SH-SY5Y (cell line): ENCODE data around the gene COL9A3.

Experiments used
- GATA2 ChIP-seq: IDR thresholded peaks from 2 replicates; pipeline ENCODE4 v1.6.1; 2011; ENCODE audit warnings: mild to moderate bottlenecking, low read depth, low read length
- GATA3 ChIP-seq: IDR thresholded peaks from 2 replicates; pipeline ENCODE4 v1.6.1; 2011; ENCODE audit warnings: low read depth, mild to moderate bottlenecking, low read length, moderate library complexity

Gene COL9A3

DNA sequence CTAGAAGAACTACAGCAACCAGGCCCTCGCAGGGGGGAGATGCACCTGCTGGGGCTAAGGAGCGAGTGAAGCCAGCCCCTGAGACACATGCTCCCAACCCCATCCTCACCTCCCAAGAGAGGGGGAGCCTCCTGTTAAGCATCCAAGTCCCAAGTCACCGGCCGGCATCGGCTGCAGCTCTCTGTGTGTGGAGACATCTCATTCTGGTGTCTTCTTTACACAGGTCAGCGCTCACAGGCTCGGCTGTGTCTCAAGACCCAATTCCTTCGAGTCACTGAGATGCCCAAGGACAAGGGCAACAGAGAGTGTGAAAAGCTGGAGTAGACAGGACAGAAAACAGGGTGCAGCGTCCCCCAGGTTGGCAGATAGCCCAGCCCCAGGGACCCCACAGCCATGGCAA, 41.6 kb upstream of the COL9A3 start:
- TF ChIP-seq GATA2 (no peak), GATA3 (no peak)

- no peak for TF ChIP-seq GATA2
- TF ChIP-seq GATA3 = no peak
Observed at GRCh38 chr20:62776035-62776691, 40.7 kb upstream of the COL9A3 start.

DNA sequence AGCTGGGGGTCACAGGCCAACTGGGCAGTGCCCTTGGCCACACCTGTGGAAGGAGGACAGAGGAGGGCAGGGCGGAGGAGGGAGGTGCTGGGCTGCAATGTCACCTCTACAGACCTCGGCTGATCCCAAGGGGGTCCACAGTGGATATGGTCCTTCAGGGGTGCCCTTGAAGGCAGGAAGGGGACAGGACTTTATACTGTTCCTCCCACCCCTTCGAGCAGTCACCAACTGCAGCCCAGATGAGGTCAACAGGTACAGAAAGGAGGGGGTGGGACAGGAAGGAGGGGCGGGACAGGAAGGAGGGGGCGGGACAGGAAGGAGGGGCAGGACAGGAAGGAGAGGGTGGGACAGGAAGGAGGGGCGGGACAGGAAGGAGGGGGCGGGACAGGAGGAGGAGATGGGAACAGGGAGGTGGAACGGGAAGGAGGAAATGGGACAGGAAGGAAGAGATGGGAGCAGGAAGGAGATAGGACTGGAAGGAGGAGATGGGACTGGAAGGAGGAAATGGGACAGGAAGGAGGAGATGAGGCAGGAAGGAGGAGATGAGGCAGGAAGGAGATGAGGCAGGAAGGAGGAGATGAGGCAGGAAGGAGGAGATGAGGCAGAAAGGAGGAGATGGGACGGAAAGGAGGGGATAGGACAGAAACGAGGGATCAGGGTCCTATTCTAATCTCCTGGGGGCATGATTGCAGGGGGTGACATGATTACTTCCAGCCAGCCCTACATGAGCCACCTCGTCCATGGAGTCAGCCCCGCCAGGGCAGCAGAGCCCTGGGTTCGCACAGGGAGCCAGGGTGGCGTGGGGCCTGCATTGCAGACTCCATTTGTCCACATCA, 39.9 kb upstream of the COL9A3 start:
- no peak for TF ChIP-seq GATA2
- TF ChIP-seq GATA3 = no peak

DNA sequence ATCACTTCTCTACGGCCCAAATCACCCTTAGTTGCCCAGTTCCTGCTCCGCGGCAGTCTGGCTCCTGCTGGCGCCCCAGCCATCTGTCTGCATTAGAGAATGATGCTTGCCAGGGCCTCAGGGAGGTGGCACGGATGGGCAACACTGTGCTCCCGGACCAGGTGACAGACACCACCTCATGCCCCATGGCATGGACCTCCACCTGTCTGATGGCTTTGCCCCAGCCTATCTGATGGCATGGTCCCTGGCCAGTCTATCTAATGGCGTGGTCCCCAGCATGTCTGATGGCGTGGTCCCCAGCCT, 39.4 kb upstream of the COL9A3 start:
- TF ChIP-seq GATA2 (no peak), GATA3 (no peak)

DNA sequence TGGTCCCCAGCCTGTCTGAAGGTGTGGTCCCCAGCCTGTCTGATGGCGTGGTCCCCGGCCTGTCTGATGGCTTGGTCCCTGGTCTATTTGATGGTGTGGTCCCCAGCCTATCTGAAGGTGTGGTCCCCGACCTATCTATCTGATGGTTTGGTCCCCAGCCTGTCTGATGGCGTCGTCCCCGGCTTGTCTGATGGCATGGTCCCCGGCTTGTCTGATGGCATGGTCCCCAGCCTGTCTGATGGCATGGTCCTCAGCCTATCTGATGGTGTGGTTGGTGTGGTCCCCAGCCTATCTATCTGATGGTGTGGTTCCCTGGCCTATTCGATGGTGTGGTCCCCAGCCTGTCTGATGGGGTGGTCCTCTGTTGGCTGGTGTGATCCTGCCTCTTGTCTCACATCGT, 38.8 kb upstream of the COL9A3 start:
- TF ChIP-seq GATA2 (no peak), GATA3 (no peak)

DNA sequence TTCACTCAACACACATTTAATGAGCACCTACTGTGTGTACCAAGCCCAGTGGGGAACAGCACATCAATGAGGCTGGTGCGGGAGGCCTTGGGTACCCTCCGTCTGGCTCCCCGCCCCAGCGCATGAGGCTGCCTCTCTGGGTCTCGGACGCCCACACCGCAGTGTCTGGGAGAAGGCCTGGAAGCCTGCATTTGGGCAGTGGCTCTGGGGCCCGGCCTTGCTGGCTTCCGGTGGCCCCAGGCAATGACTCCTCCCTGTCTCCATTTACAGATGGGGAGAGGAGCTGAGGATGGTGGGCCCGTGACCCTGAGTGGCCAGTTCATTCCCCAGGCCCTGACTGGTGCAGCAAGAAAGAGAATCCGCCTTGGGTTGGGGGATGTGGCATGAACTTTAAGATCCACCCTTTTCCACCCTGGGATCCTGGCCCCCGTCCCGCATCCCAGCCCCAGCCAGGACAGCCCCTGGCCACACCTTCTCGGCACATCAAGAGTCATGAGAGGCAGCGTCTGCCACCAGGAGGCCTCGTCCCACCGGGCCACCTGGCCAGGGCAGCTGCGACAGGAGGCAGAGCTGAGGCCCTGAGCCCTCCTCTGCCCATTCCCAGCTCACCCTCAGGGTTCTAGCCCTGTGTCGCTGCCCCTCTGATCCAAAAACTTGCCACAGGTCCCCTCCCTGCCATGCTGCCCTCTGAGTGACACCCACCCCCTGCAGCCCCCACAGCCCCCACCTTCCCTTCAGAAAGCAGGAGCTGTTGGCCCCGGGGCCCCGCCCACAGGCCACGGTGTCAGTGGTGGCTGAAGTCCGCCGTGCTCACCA, 38.0 kb upstream of the COL9A3 start:
- TF ChIP-seq GATA2 (no peak), GATA3 (no peak)

- TF ChIP-seq GATA2 = no peak
- TF ChIP-seq GATA3 = no peak
Observed at GRCh38 chr20:62779417-62779685, 37.5 kb upstream of the COL9A3 start.

- TF ChIP-seq GATA2 = no peak
- TF ChIP-seq GATA3 = no peak
Observed at GRCh38 chr20:62780204-62780603, 36.6 kb upstream of the COL9A3 start.

DNA sequence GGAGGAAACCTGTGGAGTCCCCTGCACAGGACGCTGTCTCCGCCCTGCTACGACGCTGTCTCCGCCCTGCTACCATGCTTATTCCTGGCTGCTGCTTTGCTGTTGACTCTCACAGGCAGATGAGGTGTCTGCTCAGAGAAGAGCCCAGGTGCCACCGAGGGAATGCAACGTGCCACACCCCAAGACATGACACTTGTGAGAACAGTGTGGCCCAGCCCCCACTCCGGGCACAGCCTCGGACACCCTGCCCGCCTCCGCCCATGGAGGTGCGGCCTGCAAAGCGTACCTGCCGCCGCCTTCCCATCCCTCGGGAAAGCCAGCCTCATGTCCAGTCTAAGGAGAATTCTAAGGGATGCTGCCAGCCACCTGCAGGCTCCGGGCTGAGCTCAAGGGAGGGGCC, 36.2 kb upstream of the COL9A3 start:
- TF ChIP-seq GATA3 (no peak), GATA2 (no peak)

DNA sequence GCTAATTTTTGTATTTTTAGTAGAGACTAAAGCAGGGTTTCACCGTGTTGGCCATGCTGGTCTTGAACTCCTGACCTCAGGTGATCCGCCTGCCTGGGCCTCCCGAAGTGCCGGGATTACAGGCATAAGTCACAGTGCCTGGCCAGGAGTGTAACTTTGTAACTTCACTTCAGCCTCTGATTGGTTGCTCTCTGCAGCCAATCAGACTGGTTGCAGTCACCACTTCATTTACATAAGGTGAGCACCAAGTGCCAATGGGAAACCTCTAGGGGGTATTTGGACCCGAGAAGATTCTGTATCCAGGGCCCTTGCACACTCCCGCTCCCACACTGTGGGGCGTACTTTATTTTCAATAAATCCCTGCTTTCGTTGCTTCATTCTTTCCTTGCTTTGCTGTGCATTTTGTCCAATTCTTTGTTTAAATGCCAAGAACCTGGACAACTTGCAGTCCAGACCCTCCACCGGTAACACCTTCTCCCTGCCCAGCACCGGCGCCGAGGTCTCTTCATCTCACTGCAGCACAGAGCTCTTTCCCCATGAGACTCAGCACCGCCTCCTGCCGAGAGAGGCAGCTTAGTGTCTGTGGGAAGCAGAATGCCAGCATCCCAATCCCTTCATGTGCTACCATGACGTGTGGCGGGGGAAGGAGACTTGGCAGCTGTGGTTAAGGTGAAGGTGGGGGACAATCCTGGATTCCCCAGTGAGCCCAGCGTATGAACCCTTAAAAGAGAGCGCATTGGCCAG, 34.5 kb upstream of the COL9A3 start:
- TF ChIP-seq GATA2 (no peak), GATA3 (no peak)

DNA sequence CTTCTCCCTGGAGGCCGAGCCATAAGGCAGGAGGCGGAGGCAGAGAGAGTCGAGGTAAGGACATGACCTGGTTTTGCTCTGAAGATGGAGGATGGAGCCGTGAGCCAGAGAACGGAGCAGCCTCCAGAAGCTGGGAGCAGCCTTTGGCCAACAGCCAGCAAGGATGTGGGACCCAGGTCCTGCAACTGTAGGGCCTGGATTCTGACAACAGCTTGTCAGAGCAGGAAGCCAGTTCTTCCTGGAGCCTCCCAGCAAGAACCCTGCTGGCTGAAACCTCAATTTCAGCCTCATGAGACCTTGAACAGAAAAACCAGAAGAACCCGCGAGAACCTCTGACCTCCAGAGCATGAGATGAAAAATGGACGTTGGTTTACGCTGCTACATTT, 34.0 kb upstream of the COL9A3 start:
- TF ChIP-seq GATA3 (no peak), GATA2 (no peak)

DNA sequence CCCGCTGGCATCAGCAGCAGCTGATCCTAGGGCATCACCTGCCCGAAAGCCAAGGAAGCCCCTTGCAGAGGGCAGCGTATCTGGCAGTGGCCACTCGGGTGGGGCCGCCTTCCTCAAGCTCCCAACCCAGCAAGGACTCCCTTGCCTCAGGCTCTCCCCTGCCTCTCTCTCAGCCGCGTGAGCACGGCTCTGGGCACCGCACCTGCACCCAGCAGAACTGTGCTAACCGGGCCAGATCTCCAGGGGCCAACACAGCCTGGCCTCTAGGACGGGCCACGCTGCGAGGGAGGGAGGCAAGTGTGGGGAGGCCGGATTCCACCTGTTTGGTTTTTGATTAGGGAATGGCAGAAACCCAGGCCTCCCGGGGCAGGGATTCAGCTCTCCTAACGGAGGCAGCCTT, 32.4 kb upstream of the COL9A3 start:
- TF ChIP-seq GATA2 = no peak
- TF ChIP-seq GATA3 = no peak

- no peak for TF ChIP-seq GATA3
- TF ChIP-seq GATA2 = no peak
Observed at GRCh38 chr20:62785393-62785792, 31.5 kb upstream of the COL9A3 start.

DNA sequence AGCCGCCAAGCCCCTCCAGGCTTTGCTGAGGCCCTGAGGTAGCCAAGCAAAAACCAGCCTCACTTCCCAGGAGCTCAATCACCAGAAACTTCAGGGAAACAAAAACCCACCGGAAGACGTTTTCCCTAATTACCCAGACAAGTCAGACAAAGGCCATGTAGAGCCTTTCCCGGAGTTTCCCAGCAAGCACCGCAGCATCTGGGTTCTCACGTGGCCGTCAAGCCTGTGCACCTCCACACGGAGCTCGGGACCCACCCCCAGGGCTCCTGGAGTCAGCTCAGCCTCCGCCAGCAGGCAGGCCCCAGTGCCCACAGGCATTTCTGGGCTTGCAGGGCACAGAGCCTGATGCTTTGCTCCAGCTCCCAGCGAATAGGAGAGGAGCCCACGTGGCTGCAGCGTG, 30.7 kb upstream of the COL9A3 start:
- TF ChIP-seq GATA3 (no peak), GATA2 (no peak)
